ENCODE results near the gene TKT.

GRCh38 chr3:53195602-53196574 is 59.9 kb downstream of the TKT start:
- no peak for TF ChIP-seq POLR2A (IDR thresholded peaks at IDR 0.05; ENCODE audit: extremely low read depth, insufficient read length)
- TF ChIP-seq CTCF (IDR thresholded peaks at IDR 0.05; ENCODE audit: low read depth, low read length): peak; percentile 96
- peak; percentile 78 for TF ChIP-seq MAX (IDR thresholded peaks at IDR 0.05; ENCODE audit: low read depth, low read length)
- peak; percentile 86 for TF ChIP-seq MYC (IDR thresholded peaks at IDR 0.05; ENCODE audit: low read depth, low read length)
